WI38 (cell line): ENCODE results near the gene CCDC78.

Source experiments
- H3K4me3 ChIP-seq: 2 replicates; pipeline ENCODE4 v1.5.1; 2011; ENCODE audit warnings: low read depth, mild to moderate bottlenecking, control low read depth, low read length
- CTCF ChIP-seq: IDR thresholded peaks from 2 replicates; pipeline ENCODE4 v1.5.1; 2012; ENCODE audit warnings: low read depth, mild to moderate bottlenecking, control low read depth, low read length

The CCDC78 gene

GRCh38 chr16:705431-706188 lies 20.6 kb downstream of the CCDC78 start, which contains the start of gene FBXL16:
Gene FBXL16 (minus strand): TSS chr16:705801. CDS start chr16:697405, 8,396 bp downstream.
- H3K4me3 ChIP-seq: no peak within 1 kb of the TSS

GRCh38 chr16:704552-705380 lies 21.5 kb downstream of the CCDC78 start:
- no peak for TF ChIP-seq CTCF
- no peak overlapping the region for H3K4me3 ChIP-seq

More at GRCh38 chr16:705431-706188, 20.6 kb downstream of the CCDC78 start, which contains the start of gene FBXL16:
- TF ChIP-seq CTCF: no peak

GRCh38 chr16:704047-704446 lies 22.2 kb downstream of the CCDC78 start:
- TF ChIP-seq CTCF: no peak
- H3K4me3 ChIP-seq: no peak overlapping the region

GRCh38 chr16:703406-703805 lies 22.8 kb downstream of the CCDC78 start:
- no peak for TF ChIP-seq CTCF
- no peak overlapping the region for H3K4me3 ChIP-seq

- TF ChIP-seq CTCF: no peak
- H3K4me3 ChIP-seq: no peak overlapping the region
Measured at GRCh38 chr16:702341-702740, 23.9 kb downstream of the CCDC78 start.

- H3K4me3 ChIP-seq: no peak overlapping the region
- TF ChIP-seq CTCF: no peak
Measured at GRCh38 chr16:700684-701584, 25.3 kb downstream of the CCDC78 start.
